ENCODE measurements around the gene SLC22A23.

The SLC22A23 gene

GRCh38 chr6:3294921-3295871, 161.7 kb downstream of the SLC22A23 start:
- Histone ChIP-seq H3K4me3 (ENCODE audit: low read depth, low read length) (no peak overlapping the region), H2AFZ (ENCODE audit: low read length, unreplicated experiment) (no peak overlapping the region), H3K27me3 (ENCODE audit: insufficient read depth, low read length) (no peaks in the 10 kb centered on the region), H3K36me3 (ENCODE audit: insufficient read depth, low read length) (no peaks in the 10 kb centered on the region), H3K4me1 (ENCODE audit: control insufficient read depth, insufficient read depth, low read length, unreplicated experiment) (no peaks in the 10 kb centered on the region), H3K79me2 (ENCODE audit: control insufficient read depth, insufficient read depth, low read length, unreplicated experiment) (no peaks in the 10 kb centered on the region), H3K27ac (ENCODE audit: low read depth, low read length) (no peak overlapping the region)

- Histone ChIP-seq H3K27ac (ENCODE audit: low read depth, low read length) (no peak overlapping the region), H3K36me3 (ENCODE audit: insufficient read depth, low read length) (no peaks in the 10 kb centered on the region), H3K27me3 (ENCODE audit: insufficient read depth, low read length) (no peaks in the 10 kb centered on the region), H3K4me1 (ENCODE audit: control insufficient read depth, insufficient read depth, low read length, unreplicated experiment) (no peaks in the 10 kb centered on the region), H2AFZ (ENCODE audit: low read length, unreplicated experiment) (no peak overlapping the region), H3K4me3 (ENCODE audit: low read depth, low read length) (no peak overlapping the region), H3K79me2 (ENCODE audit: control insufficient read depth, insufficient read depth, low read length, unreplicated experiment) (no peaks in the 10 kb centered on the region)
These were observed 162.5 kb downstream of the SLC22A23 start for GRCh38 chr6:3294396-3294795.

- Histone ChIP-seq H3K79me2 (ENCODE audit: control insufficient read depth, insufficient read depth, low read length, unreplicated experiment) (no peaks in the 10 kb centered on the region), H2AFZ (ENCODE audit: low read length, unreplicated experiment) (no peak overlapping the region), H3K36me3 (ENCODE audit: insufficient read depth, low read length) (0 out of 2 replicates have a peak, but pooled peaks cover 2% of the 10 kb centered on the region), H3K4me1 (ENCODE audit: control insufficient read depth, insufficient read depth, low read length, unreplicated experiment) (no peaks in the 10 kb centered on the region), H3K4me3 (ENCODE audit: low read depth, low read length) (no peak overlapping the region), H3K27me3 (ENCODE audit: insufficient read depth, low read length) (no peaks in the 10 kb centered on the region), H3K27ac (ENCODE audit: low read depth, low read length) (no peak overlapping the region)
These were observed 163.3 kb downstream of the SLC22A23 start for GRCh38 chr6:3293271-3294155.

GRCh38 chr6:3292431-3293197, 164.2 kb downstream of the SLC22A23 start:
- H3K27ac ChIP-seq (ENCODE audit: low read depth, low read length): no peak overlapping the region
- no peak overlapping the region for H3K4me3 ChIP-seq (ENCODE audit: low read depth, low read length)
- no peaks in the 10 kb centered on the region for H3K4me1 ChIP-seq (ENCODE audit: control insufficient read depth, insufficient read depth, low read length, unreplicated experiment)
- no peaks in the 10 kb centered on the region for H3K79me2 ChIP-seq (ENCODE audit: control insufficient read depth, insufficient read depth, low read length, unreplicated experiment)
- no peaks in the 10 kb centered on the region for H3K27me3 ChIP-seq (ENCODE audit: insufficient read depth, low read length)
- H3K36me3 ChIP-seq (ENCODE audit: insufficient read depth, low read length): 0 out of 2 replicates have a peak, but pooled peaks cover 3% of the 10 kb centered on the region
- H2AFZ ChIP-seq (ENCODE audit: low read length, unreplicated experiment): no peak overlapping the region

GRCh38 chr6:3291987-3292386, 164.9 kb downstream of the SLC22A23 start:
- no peak overlapping the region for H3K4me3 ChIP-seq (ENCODE audit: low read depth, low read length)
- H3K36me3 ChIP-seq (ENCODE audit: insufficient read depth, low read length): 0 out of 2 replicates have a peak, but pooled peaks cover 3% of the 10 kb centered on the region
- no peaks in the 10 kb centered on the region for H3K27me3 ChIP-seq (ENCODE audit: insufficient read depth, low read length)
- no peaks in the 10 kb centered on the region for H3K79me2 ChIP-seq (ENCODE audit: control insufficient read depth, insufficient read depth, low read length, unreplicated experiment)
- H3K4me1 ChIP-seq (ENCODE audit: control insufficient read depth, insufficient read depth, low read length, unreplicated experiment): no peaks in the 10 kb centered on the region
- no peak overlapping the region for H2AFZ ChIP-seq (ENCODE audit: low read length, unreplicated experiment)
- H3K27ac ChIP-seq (ENCODE audit: low read depth, low read length): no peak overlapping the region

- Histone ChIP-seq H3K4me3 (ENCODE audit: low read depth, low read length) (no peak overlapping the region), H3K36me3 (ENCODE audit: insufficient read depth, low read length) (0 out of 2 replicates have a peak, but pooled peaks cover 3% of the 10 kb centered on the region), H2AFZ (ENCODE audit: low read length, unreplicated experiment) (no peak overlapping the region), H3K4me1 (ENCODE audit: control insufficient read depth, insufficient read depth, low read length, unreplicated experiment) (no peaks in the 10 kb centered on the region), H3K27ac (ENCODE audit: low read depth, low read length) (no peak overlapping the region), H3K27me3 (ENCODE audit: insufficient read depth, low read length) (no peaks in the 10 kb centered on the region), H3K79me2 (ENCODE audit: control insufficient read depth, insufficient read depth, low read length, unreplicated experiment) (no peaks in the 10 kb centered on the region)
These were observed 165.5 kb downstream of the SLC22A23 start for GRCh38 chr6:3291346-3291745.

- no peaks in the 10 kb centered on the region for H3K4me1 ChIP-seq (ENCODE audit: control insufficient read depth, insufficient read depth, low read length, unreplicated experiment)
- no peak overlapping the region for H3K27ac ChIP-seq (ENCODE audit: low read depth, low read length)
These were observed 166.0 kb downstream of the SLC22A23 start for GRCh38 chr6:3290931-3291211.

GRCh38 chr6:3290149-3290930, 166.5 kb downstream of the SLC22A23 start:
- Histone ChIP-seq H3K4me3 (ENCODE audit: low read depth, low read length) (no peak overlapping the region), H3K79me2 (ENCODE audit: control insufficient read depth, insufficient read depth, low read length, unreplicated experiment) (no peaks in the 10 kb centered on the region), H3K27me3 (ENCODE audit: insufficient read depth, low read length) (no peaks in the 10 kb centered on the region), H3K27ac (ENCODE audit: low read depth, low read length) (no peak overlapping the region), H3K4me1 (ENCODE audit: control insufficient read depth, insufficient read depth, low read length, unreplicated experiment) (no peaks in the 10 kb centered on the region), H2AFZ (ENCODE audit: low read length, unreplicated experiment) (no peak overlapping the region), H3K36me3 (ENCODE audit: insufficient read depth, low read length) (0 out of 2 replicates have a peak, but pooled peaks cover 3% of the 10 kb centered on the region)

More at GRCh38 chr6:3290931-3291211, 166.0 kb downstream of the SLC22A23 start:
- H3K79me2 ChIP-seq (ENCODE audit: control insufficient read depth, insufficient read depth, low read length, unreplicated experiment): no peaks in the 10 kb centered on the region
- no peak overlapping the region for H3K4me3 ChIP-seq (ENCODE audit: low read depth, low read length)
- H3K27me3 ChIP-seq (ENCODE audit: insufficient read depth, low read length): no peaks in the 10 kb centered on the region
- H2AFZ ChIP-seq (ENCODE audit: low read length, unreplicated experiment): no peak overlapping the region
- 0 out of 2 replicates have a peak, but pooled peaks cover 3% of the 10 kb centered on the region for H3K36me3 ChIP-seq (ENCODE audit: insufficient read depth, low read length)

GRCh38 chr6:3289664-3290055, 167.2 kb downstream of the SLC22A23 start:
- no peak overlapping the region for H3K27ac ChIP-seq (ENCODE audit: low read depth, low read length)
- H3K36me3 ChIP-seq (ENCODE audit: insufficient read depth, low read length): 0 out of 2 replicates have a peak, but pooled peaks cover 3% of the 10 kb centered on the region
- no peak overlapping the region for H3K4me3 ChIP-seq (ENCODE audit: low read depth, low read length)
- H3K4me1 ChIP-seq (ENCODE audit: control insufficient read depth, insufficient read depth, low read length, unreplicated experiment): no peaks in the 10 kb centered on the region
- no peaks in the 10 kb centered on the region for H3K79me2 ChIP-seq (ENCODE audit: control insufficient read depth, insufficient read depth, low read length, unreplicated experiment)
- H3K27me3 ChIP-seq (ENCODE audit: insufficient read depth, low read length): no peaks in the 10 kb centered on the region
- no peak overlapping the region for H2AFZ ChIP-seq (ENCODE audit: low read length, unreplicated experiment)

All from ACC112 (cell line).